D721Med (cell line): ENCODE measurements around the gene FCGR3A.
A peak's percentile ranks its signal among the peaks of the same experiment; 100 is the strongest.
"Not testable (repeated sequence)": the region's sequence is repeated elsewhere in the genome, so short reads cannot be mapped to it uniquely, and the experiment has no call there.

Experiments
- DNase-seq: peaks from one replicate; pipeline ENCODE4 v3.0.0; 2011; ENCODE audit warnings: low spot score; ENCODE audit not compliant: insufficient read length
- FAIRE-seq: peaks from 2 replicates; lab custom pipeline; 2011; peaks lifted over from hg19 to GRCh38; lab: Jason Lieb, UNC
- CTCF ChIP-seq: IDR thresholded peaks from 2 replicates; pipeline ENCODE4 v1.5.1; 2012; ENCODE audit warnings: mild to moderate bottlenecking, control low read depth; ENCODE audit not compliant: insufficient read depth; ENCODE audit errors: missing control alignments

Gene FCGR3A

GRCh38 chr1:161549652-161550051, at the start of gene FCGR3A:
Gene FCGR3A (minus strand): TSS chr1:161549818. CDS start chr1:161549736, 82 bp downstream.
- no peak for FAIRE-seq
- DNase-seq: no peak
- TF ChIP-seq CTCF: no peak

- not testable (repeated sequence) for DNase-seq, FAIRE-seq
Measured at GRCh38 chr1:161597077-161597476, 47.5 kb upstream of the FCGR3A start.

GRCh38 chr1:161595583-161595982, 46.0 kb upstream of the FCGR3A start:
- peak; percentile 25 for FAIRE-seq
- DNase-seq: not testable (repeated sequence)

GRCh38 chr1:161595173-161595572, 45.6 kb upstream of the FCGR3A start:
- not testable (repeated sequence) for DNase-seq, FAIRE-seq

GRCh38 chr1:161594269-161594984, 44.8 kb upstream of the FCGR3A start:
- not testable (repeated sequence) for FAIRE-seq, DNase-seq

- not testable (repeated sequence) for DNase-seq, FAIRE-seq
Measured at GRCh38 chr1:161593092-161593755, 43.6 kb upstream of the FCGR3A start.

- not testable (repeated sequence) for FAIRE-seq, DNase-seq
Measured at GRCh38 chr1:161592586-161592985, 43.0 kb upstream of the FCGR3A start.

GRCh38 chr1:161589920-161590319, 40.3 kb upstream of the FCGR3A start:
- FAIRE-seq, DNase-seq: not testable (repeated sequence)

GRCh38 chr1:161589365-161589764, 39.7 kb upstream of the FCGR3A start:
- FAIRE-seq, DNase-seq: not testable (repeated sequence)

- not testable (repeated sequence) for DNase-seq, FAIRE-seq
Measured at GRCh38 chr1:161588596-161588995, 39.0 kb upstream of the FCGR3A start.

GRCh38 chr1:161582882-161583281, 33.3 kb upstream of the FCGR3A start:
- not testable (repeated sequence) for DNase-seq, FAIRE-seq

GRCh38 chr1:161580879-161581537, 31.4 kb upstream of the FCGR3A start:
- not testable (repeated sequence) for FAIRE-seq, DNase-seq

GRCh38 chr1:161579856-161580507, 30.4 kb upstream of the FCGR3A start:
- DNase-seq, FAIRE-seq: not testable (repeated sequence)

GRCh38 chr1:161576676-161577075, 27.1 kb upstream of the FCGR3A start:
- FAIRE-seq: not testable (repeated sequence)

GRCh38 chr1:161571703-161572102, 22.1 kb upstream of the FCGR3A start:
- not testable (repeated sequence) for DNase-seq, FAIRE-seq

More at GRCh38 chr1:161576676-161577075, 27.1 kb upstream of the FCGR3A start:
- not testable (repeated sequence) for DNase-seq

- DNase-seq, FAIRE-seq: not testable (repeated sequence)
Measured at GRCh38 chr1:161566602-161566960, 17.0 kb upstream of the FCGR3A start.

- DNase-seq: not testable (repeated sequence)
Measured at GRCh38 chr1:161563522-161563921, 13.9 kb upstream of the FCGR3A start.

GRCh38 chr1:161562441-161562840, 12.8 kb upstream of the FCGR3A start:
- FAIRE-seq, DNase-seq: not testable (repeated sequence)

More at GRCh38 chr1:161563522-161563921, 13.9 kb upstream of the FCGR3A start:
- FAIRE-seq: not testable (repeated sequence)
